ENCODE results near the gene ZBTB17.

Gene ZBTB17

DNA sequence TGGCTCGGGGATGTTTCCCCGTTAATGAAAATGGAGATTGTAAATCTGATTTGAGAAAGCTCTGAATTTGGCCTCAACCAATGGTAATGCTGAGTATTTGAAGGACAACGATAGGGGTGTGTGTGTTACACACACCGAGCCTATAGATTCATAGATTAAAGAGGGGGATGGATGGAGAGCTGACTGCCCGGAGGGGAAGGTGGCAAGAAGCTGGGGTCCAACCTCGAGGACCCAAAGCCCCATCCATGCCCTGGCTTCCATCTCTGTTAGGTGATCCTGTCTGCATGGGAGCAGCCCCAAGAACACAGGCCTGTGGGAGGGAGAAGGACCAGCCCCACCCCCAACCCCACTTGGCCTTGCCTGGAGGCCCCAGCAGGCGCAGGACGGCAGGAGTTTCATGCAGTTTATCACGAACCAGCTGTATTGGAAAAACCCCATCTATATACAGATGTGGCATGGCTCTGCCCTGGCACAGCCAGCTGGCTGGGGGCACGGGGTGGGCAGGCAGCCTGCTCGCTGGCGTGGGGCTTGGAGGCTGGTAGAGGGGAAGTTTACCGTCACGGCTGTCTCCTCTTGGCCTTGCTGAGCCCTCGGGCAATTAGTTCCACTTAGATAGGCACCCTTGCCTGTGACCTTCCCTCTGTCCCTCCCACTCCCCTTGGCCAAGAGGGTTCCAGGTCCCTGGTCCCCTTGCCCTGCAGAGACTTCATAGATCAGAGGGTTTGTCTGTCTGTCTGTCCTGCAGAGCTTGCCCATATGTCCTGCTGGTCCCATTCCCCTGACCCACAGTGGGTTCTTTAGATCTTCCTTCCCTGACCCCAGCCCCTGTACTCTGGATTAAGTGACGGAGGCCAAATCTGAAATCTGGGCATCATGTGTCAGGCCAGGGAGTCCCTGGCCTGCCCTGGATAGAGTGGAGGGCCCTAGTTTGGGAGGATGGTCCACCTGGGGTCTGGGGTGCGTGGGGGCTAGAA lies 38.9 kb upstream of the ZBTB17 start:
- DNase-seq (ENCODE audit: low read depth): no peak

GRCh38 chr1:16013908-16014258 lies 38.0 kb upstream of the ZBTB17 start:
- DNase-seq (ENCODE audit: low read depth): no peak
- TF ChIP-seq CTCF (IDR thresholded peaks at IDR 0.05; ENCODE audit: control insufficient read depth, extremely low read depth, insufficient read depth): no peak
- no peak overlapping the region for H3K4me3 ChIP-seq (ENCODE audit: low read depth, low read length)

More for the DNA sequence above, 38.9 kb upstream of the ZBTB17 start:
- TF ChIP-seq CTCF (IDR thresholded peaks at IDR 0.05; ENCODE audit: control insufficient read depth, extremely low read depth, insufficient read depth): no peak
- H3K4me3 ChIP-seq (ENCODE audit: low read depth, low read length): no peak overlapping the region

- no peak for TF ChIP-seq CTCF (IDR thresholded peaks at IDR 0.05; ENCODE audit: control insufficient read depth, extremely low read depth, insufficient read depth)
- DNase-seq (ENCODE audit: low read depth): no peak
- no peak overlapping the region for H3K4me3 ChIP-seq (ENCODE audit: low read depth, low read length)
Observed at GRCh38 chr1:16013220-16013907, 37.5 kb upstream of the ZBTB17 start.

GRCh38 chr1:16012590-16013219 lies 36.8 kb upstream of the ZBTB17 start:
- H3K4me3 ChIP-seq (ENCODE audit: low read depth, low read length): no peak overlapping the region
- no peak for TF ChIP-seq CTCF (IDR thresholded peaks at IDR 0.05; ENCODE audit: control insufficient read depth, extremely low read depth, insufficient read depth)
- DNase-seq (ENCODE audit: low read depth): no peak

- no peak overlapping the region for H3K4me3 ChIP-seq (ENCODE audit: low read depth, low read length)
- no peak for TF ChIP-seq CTCF (IDR thresholded peaks at IDR 0.05; ENCODE audit: control insufficient read depth, extremely low read depth, insufficient read depth)
- DNase-seq (ENCODE audit: low read depth): no peak
Observed at GRCh38 chr1:16011936-16012589, 36.2 kb upstream of the ZBTB17 start.

- no peak for DNase-seq (ENCODE audit: low read depth)
- no peak for TF ChIP-seq CTCF (IDR thresholded peaks at IDR 0.05; ENCODE audit: control insufficient read depth, extremely low read depth, insufficient read depth)
- H3K4me3 ChIP-seq (ENCODE audit: low read depth, low read length): no peak overlapping the region
Observed at GRCh38 chr1:16010837-16011236, 34.9 kb upstream of the ZBTB17 start.

Data from LNCaP clone FGC (cell line).